Glutamatergic neuron (in vitro differentiated cells): ENCODE results near the gene HADHB. TPM values are rescaled to one million over a fixed set of nuclear protein-coding genes. Genes with fewer than 3 reads are reported as not detected.

Experiments used
- DNase-seq: peaks from one replicate; pipeline ENCODE4 v3.0.0; 2022
- H3K27ac Mint-ChIP-seq: one replicate; pipeline ENCODE4 v1.8.0; 2020; ENCODE audit warnings: mild to moderate bottlenecking, mixed read lengths, inconsistent platforms; ENCODE audit not compliant: unreplicated experiment
- H3K27me3 Mint-ChIP-seq: one replicate; pipeline ENCODE4 v1.8.0; 2020; ENCODE audit warnings: mild to moderate bottlenecking, moderate library complexity, mixed read lengths, inconsistent platforms; ENCODE audit not compliant: unreplicated experiment
- H3K36me3 Mint-ChIP-seq: one replicate; pipeline ENCODE4 v1.8.0; 2020; ENCODE audit warnings: mild to moderate bottlenecking, mixed read lengths, inconsistent platforms; ENCODE audit not compliant: unreplicated experiment
- H3K4me1 Mint-ChIP-seq: one replicate; pipeline ENCODE4 v1.8.0; 2020; ENCODE audit warnings: mild to moderate bottlenecking, low read depth, mixed read lengths, inconsistent platforms; ENCODE audit not compliant: unreplicated experiment
- H3K4me3 Mint-ChIP-seq: one replicate; pipeline ENCODE4 v1.8.0; 2020; ENCODE audit warnings: mild to moderate bottlenecking, mixed read lengths, inconsistent platforms; ENCODE audit not compliant: unreplicated experiment
- H3K9me3 Mint-ChIP-seq: one replicate; pipeline ENCODE4 v1.8.0; 2020; ENCODE audit warnings: mild to moderate bottlenecking, moderate library complexity, mixed read lengths, inconsistent platforms; ENCODE audit not compliant: unreplicated experiment
- CTCF ChIP-seq: fragments of 200-600 bp; sonication (generic); IDR thresholded peaks from one replicate; pipeline ENCODE4 v1.5.0; 2021; ENCODE audit not compliant: partially characterized antibody, unreplicated experiment
- total RNA-seq: library from RNA; stranded (reverse); fragmentation: NEBNext Ultra II Directional; extraction: Animal tissue kit (Norgen Biotek cat#: 25700); gene quantifications from one replicate; pipeline ENCODE4 v1.2.1, GENCODE V29; 2021; ENCODE audit not compliant: unreplicated experiment

HADHB gene
- total RNA-seq, 1 donor from 2014 or later = 30.5 TPM

GRCh38 chr2:26292646-26293045 lies 47.9 kb downstream of the HADHB start:
- Mint-ChIP-seq H3K9me3 (peaks cover 2% of the 10 kb centered on the region), H3K36me3 (no peaks in the 10 kb centered on the region), H3K27ac (no peak overlapping the region), H3K4me3 (no peak overlapping the region), H3K27me3 (peaks cover 2% of the 10 kb centered on the region), H3K4me1 (peaks cover 3% of the 10 kb centered on the region)
- no peak for TF ChIP-seq CTCF
- no peak for DNase-seq

- Mint-ChIP-seq H3K27ac (no peak overlapping the region), H3K9me3 (peaks cover 2% of the 10 kb centered on the region), H3K4me1 (peaks cover 3% of the 10 kb centered on the region), H3K36me3 (no peaks in the 10 kb centered on the region), H3K4me3 (no peak overlapping the region), H3K27me3 (peaks cover 2% of the 10 kb centered on the region)
- TF ChIP-seq CTCF = no peak
- DNase-seq = no peak
Measured at GRCh38 chr2:26295511-26295910, 50.8 kb downstream of the HADHB start.

- no peak overlapping the region for H3K4me3 Mint-ChIP-seq
- no peaks in the 10 kb centered on the region for H3K36me3 Mint-ChIP-seq
- H3K27ac Mint-ChIP-seq = no peak overlapping the region
- H3K9me3 Mint-ChIP-seq = peaks cover 2% of the 10 kb centered on the region
- peaks cover 2% of the 10 kb centered on the region for H3K27me3 Mint-ChIP-seq
- peaks cover 3% of the 10 kb centered on the region for H3K4me1 Mint-ChIP-seq
- no peak for TF ChIP-seq CTCF
- no peak for DNase-seq
Measured at GRCh38 chr2:26297061-26297460, 52.3 kb downstream of the HADHB start.

GRCh38 chr2:26298286-26298637 lies 53.5 kb downstream of the HADHB start:
- Mint-ChIP-seq H3K27ac (no peak overlapping the region), H3K27me3 (peaks cover 2% of the 10 kb centered on the region), H3K36me3 (no peaks in the 10 kb centered on the region), H3K4me1 (peaks cover 3% of the 10 kb centered on the region), H3K9me3 (no peaks in the 10 kb centered on the region), H3K4me3 (no peak overlapping the region)
- DNase-seq = no peak
- TF ChIP-seq CTCF = no peak

GRCh38 chr2:26298638-26299393 lies 54.1 kb downstream of the HADHB start:
- Mint-ChIP-seq H3K4me1 (peaks cover 3% of the 10 kb centered on the region), H3K36me3 (no peaks in the 10 kb centered on the region), H3K27ac (no peak overlapping the region), H3K9me3 (no peaks in the 10 kb centered on the region), H3K27me3 (peaks cover 2% of the 10 kb centered on the region), H3K4me3 (no peak overlapping the region)
- no peak for DNase-seq
- no peak for TF ChIP-seq CTCF
